ENCODE measurements around the gene TRUB2. TPM values are rescaled to one million over a fixed set of nuclear protein-coding genes. Genes with fewer than 3 reads are reported as not detected.

The TRUB2 gene
- total and polyA plus RNA-seq, 2 of the 13 experiments (the other 11 are each of a cell fraction or from before 2014, with no cell fraction given), result 22.3 to 41.2 TPM

- no peak for TF ChIP-seq NFKBIZ (CRISPR knock-in tag; IDR thresholded peaks at IDR 0.05)
- TF ChIP-seq ZNF709 (CRISPR knock-in tag; IDR thresholded peaks at IDR 0.05), result 0 out of 2 replicates have a peak, but pooled peaks have one; percentile 26
- 0 out of 2 replicates have a peak, but pooled peaks have one; percentile 17 for TF ChIP-seq KDM5B (CRISPR knock-in tag; IDR thresholded peaks at IDR 0.05; ENCODE audit: borderline replicate concordance)
- no peak for TF ChIP-seq MAFK (conservative IDR thresholded peaks at IDR 0.05 in 1 of 2, IDR thresholded peaks at IDR 0.05 in 1 of 2; ENCODE audit: low read length in 2 of 2)
- no peak for TF ChIP-seq HOXA5 (CRISPR knock-in tag; IDR thresholded peaks at IDR 0.05)
- TF ChIP-seq ZFP91 (CRISPR knock-in tag; IDR thresholded peaks at IDR 0.05; ENCODE audit: borderline replicate concordance), result peak; percentile 32; the same call in 1 of the 2 replicates
- no peak for TF ChIP-seq CEBPG (CRISPR knock-in tag; IDR thresholded peaks at IDR 0.05)
- no peak for TF ChIP-seq SSRP1 (CRISPR knock-in tag; IDR thresholded peaks at IDR 0.05)
- peak; percentile 7; the same call in 1 of the 2 replicates for TF ChIP-seq MYC (CRISPR knock-in tag; IDR thresholded peaks at IDR 0.05; ENCODE audit: borderline replicate concordance)
- TF ChIP-seq SOX13 (IDR thresholded peaks at IDR 0.05), result no peak
- TF ChIP-seq SOX13 (CRISPR knock-in tag; conservative IDR thresholded peaks at IDR 0.05 in 1 of 2, IDR thresholded peaks at IDR 0.05 in 1 of 2), result no peak
- no peak for TF ChIP-seq ZNF891 (CRISPR knock-in tag; IDR thresholded peaks at IDR 0.05)
- 0 out of 2 replicates have a peak, but pooled peaks have one; percentile 4 for TF ChIP-seq ARID5B (CRISPR knock-in tag; IDR thresholded peaks at IDR 0.05)
- TF ChIP-seq THAP11 (CRISPR knock-in tag; IDR thresholded peaks at IDR 0.05), result no peak
- no peak for TF ChIP-seq RNF219 (CRISPR knock-in tag; IDR thresholded peaks at IDR 0.05)
- TF ChIP-seq CSRNP2 (CRISPR knock-in tag; conservative IDR thresholded peaks at IDR 0.05; ENCODE audit: low read depth), result no peak
- TF ChIP-seq MEIS1 (CRISPR knock-in tag; IDR thresholded peaks at IDR 0.05; ENCODE audit: borderline replicate concordance), result no peak
- TF ChIP-seq HDAC6 (IDR thresholded peaks at IDR 0.05; ENCODE audit: low read depth, low read length), result no peak
- no peak for TF ChIP-seq PAX8 (CRISPR knock-in tag; IDR thresholded peaks at IDR 0.05; ENCODE audit: borderline replicate concordance)
- no peak for TF ChIP-seq ARNT2 (CRISPR knock-in tag; IDR thresholded peaks at IDR 0.05; ENCODE audit: low read depth)
- TF ChIP-seq XBP1 (CRISPR knock-in tag; IDR thresholded peaks at IDR 0.05), result no peak
Measured at GRCh38 chr9:128276574-128277270, 45.5 kb downstream of the TRUB2 start (continued).
